IPS-20b (cell line): ENCODE measurements around the gene HAPLN3.

ENCODE experiments used
- H3K27ac ChIP-seq: one replicate; pipeline ENCODE4 v1.5.1; 2013; ENCODE audit warnings: low read length
- H3K27me3 ChIP-seq: 2 replicates; pipeline ENCODE4 v1.6.1; 2013; ENCODE audit warnings: mild to moderate bottlenecking, low read length, inconsistent platforms; ENCODE audit not compliant: insufficient read depth
- H3K36me3 ChIP-seq: 2 replicates; pipeline ENCODE4 v1.6.1; 2013; ENCODE audit warnings: low read depth, mild to moderate bottlenecking, inconsistent platforms, low read length, moderate library complexity; ENCODE audit not compliant: insufficient read depth
- H3K4me1 ChIP-seq: 2 replicates; pipeline ENCODE4 v1.6.1; 2013; ENCODE audit warnings: mild to moderate bottlenecking, control low read depth, inconsistent platforms, low read length, moderate library complexity; ENCODE audit not compliant: insufficient read depth
- H3K4me3 ChIP-seq: 2 replicates; pipeline ENCODE4 v1.5.1; 2013; ENCODE audit warnings: mild to moderate bottlenecking, low read length, inconsistent platforms
- H3K9ac ChIP-seq: 2 replicates; pipeline ENCODE4 v1.6.1; 2013; ENCODE audit warnings: low read depth, mild to moderate bottlenecking, inconsistent platforms, low read length, moderate library complexity
- H3K9me3 ChIP-seq: 2 replicates; pipeline ENCODE4 v1.6.1; 2013; ENCODE audit warnings: mild to moderate bottlenecking, low read depth, low read length, inconsistent platforms; ENCODE audit not compliant: insufficient read depth

The HAPLN3 gene

DNA sequence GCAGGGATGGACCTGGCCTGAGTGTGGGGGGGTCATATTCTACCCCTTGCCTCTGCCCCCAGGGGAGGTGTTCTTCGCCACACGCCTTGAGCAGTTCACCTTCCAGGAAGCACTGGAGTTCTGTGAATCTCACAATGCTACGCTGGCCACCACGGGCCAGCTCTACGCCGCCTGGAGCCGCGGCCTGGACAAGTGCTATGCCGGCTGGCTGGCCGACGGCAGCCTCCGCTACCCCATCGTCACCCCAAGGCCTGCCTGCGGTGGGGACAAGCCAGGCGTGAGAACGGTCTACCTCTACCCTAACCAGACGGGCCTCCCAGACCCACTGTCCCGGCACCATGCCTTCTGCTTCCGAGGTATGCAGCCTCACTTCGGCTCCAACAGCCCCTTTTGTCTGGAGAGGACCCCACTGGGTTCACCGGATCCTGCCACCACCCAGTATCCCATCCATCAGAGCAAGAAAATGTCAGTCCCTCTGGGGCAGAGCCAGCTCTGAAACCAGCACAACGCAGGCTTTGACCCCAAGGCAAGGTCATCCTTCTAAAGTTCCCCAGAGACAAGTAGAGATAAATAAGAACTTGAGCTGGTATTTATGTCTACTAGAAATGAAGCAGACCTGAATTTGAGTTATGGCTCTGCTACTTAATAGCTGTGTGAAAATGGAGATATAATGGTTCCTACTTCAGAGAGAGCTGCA lies 45.8 kb downstream of the HAPLN3 start:
- Histone ChIP-seq H3K9me3 (peaks cover 8% of the 10 kb centered on the region), H3K4me1 (no peaks in the 10 kb centered on the region), H3K36me3 (no peaks in the 10 kb centered on the region), H3K27ac (no peak overlapping the region), H3K9ac (no peak overlapping the region), H3K4me3 (no peak overlapping the region), H3K27me3 (no peaks in the 10 kb centered on the region)

DNA sequence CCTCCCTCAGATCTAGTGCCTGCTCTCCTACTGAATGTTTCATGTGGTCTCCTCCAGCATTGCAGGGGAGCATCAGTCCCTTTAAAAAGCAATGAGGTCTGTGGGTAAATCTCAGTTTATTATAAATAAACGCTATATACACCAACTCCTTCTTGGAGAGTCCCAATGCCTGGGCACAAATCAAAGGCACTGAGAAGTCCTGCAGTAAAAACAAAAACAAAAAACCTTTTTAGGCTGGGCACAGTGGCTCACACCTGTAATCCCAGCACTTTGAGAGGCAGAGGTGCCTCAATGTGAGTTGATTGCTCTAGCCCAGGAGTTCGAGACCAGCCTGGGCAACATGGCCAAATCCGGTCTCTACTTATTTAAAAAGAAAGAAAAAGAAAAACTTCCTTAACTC lies 47.1 kb downstream of the HAPLN3 start:
- H3K9ac ChIP-seq, result no peak overlapping the region
- no peaks in the 10 kb centered on the region for H3K4me1 ChIP-seq
- no peak overlapping the region for H3K27ac ChIP-seq
- no peaks in the 10 kb centered on the region for H3K27me3 ChIP-seq
- H3K9me3 ChIP-seq, result no peaks in the 10 kb centered on the region
- H3K36me3 ChIP-seq, result no peaks in the 10 kb centered on the region
- no peak overlapping the region for H3K4me3 ChIP-seq

DNA sequence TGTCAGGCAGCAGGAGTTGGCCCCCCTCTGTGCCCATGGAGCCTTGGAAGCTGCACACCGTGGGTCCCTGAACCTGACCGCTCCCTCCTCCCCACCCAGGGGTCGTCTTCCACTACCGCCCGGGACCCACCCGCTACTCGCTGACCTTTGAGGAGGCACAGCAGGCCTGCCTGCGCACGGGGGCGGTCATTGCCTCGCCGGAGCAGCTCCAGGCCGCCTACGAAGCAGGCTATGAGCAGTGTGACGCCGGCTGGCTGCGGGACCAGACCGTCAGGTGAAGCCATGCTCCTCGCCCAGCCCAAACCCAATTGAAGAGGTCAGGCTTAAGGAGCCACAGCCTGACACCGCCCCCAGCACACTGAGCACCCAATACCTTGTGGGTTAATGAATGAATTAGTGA lies 48.2 kb downstream of the HAPLN3 start:
- no peaks in the 10 kb centered on the region for H3K4me1 ChIP-seq
- no peak overlapping the region for H3K9ac ChIP-seq
- no peaks in the 10 kb centered on the region for H3K9me3 ChIP-seq
- H3K27ac ChIP-seq, result no peak overlapping the region
- no peaks in the 10 kb centered on the region for H3K36me3 ChIP-seq
- H3K27me3 ChIP-seq, result no peaks in the 10 kb centered on the region
- H3K4me3 ChIP-seq, result no peak overlapping the region

DNA sequence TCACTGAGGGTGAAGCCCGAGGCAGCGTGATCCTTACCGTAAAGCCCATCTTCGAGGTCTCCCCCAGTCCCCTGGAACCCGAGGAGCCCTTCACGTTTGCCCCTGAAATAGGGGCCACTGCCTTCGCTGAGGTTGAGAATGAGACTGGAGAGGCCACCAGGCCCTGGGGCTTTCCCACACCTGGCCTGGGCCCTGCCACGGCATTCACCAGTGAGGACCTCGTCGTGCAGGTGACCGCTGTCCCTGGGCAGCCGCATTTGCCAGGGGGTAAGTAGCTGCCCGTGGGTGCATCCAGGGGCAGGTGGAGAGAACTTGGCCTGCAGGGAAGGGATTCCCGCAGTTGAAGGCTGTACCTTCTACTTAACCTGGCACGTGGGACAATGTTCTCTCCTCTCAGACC lies 49.7 kb downstream of the HAPLN3 start:
- Histone ChIP-seq H3K9ac (no peak overlapping the region), H3K27ac (no peak overlapping the region), H3K36me3 (no peaks in the 10 kb centered on the region), H3K27me3 (no peaks in the 10 kb centered on the region), H3K4me3 (no peak overlapping the region), H3K4me1 (no peaks in the 10 kb centered on the region), H3K9me3 (no peaks in the 10 kb centered on the region)

DNA sequence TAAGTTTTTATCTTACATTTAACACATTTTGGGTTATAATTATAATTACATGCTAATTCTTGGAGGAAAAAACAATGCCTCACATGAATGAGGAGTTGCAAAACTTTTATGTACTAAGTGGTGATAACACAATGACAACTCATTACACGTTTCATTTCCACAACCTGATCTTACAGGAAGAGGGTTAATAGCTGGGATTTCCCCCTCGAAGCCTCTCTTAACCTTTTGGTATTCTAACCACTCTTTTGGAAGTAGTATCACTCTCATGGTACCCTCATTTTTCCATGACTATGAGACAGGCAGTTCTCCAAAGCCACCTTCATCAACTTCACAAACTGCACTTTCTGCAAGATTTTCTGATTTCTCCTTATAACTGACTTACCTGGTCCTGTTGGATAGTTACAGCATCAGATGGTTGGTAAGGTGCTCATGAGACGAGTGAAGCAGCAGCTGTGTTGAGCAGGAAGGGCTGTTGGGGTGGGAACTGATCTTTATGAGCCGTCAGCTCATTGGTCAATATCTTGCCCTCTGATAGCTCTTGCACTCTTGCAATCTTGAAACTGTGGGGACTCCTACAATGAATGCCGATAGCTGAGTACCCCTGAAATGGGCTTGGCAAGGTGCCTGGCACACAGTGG lies 50.5 kb downstream of the HAPLN3 start:
- Histone ChIP-seq H3K27me3 (no peaks in the 10 kb centered on the region), H3K9ac (no peak overlapping the region), H3K36me3 (no peaks in the 10 kb centered on the region), H3K9me3 (no peaks in the 10 kb centered on the region), H3K4me3 (no peak overlapping the region), H3K4me1 (no peaks in the 10 kb centered on the region), H3K27ac (no peak overlapping the region)

DNA sequence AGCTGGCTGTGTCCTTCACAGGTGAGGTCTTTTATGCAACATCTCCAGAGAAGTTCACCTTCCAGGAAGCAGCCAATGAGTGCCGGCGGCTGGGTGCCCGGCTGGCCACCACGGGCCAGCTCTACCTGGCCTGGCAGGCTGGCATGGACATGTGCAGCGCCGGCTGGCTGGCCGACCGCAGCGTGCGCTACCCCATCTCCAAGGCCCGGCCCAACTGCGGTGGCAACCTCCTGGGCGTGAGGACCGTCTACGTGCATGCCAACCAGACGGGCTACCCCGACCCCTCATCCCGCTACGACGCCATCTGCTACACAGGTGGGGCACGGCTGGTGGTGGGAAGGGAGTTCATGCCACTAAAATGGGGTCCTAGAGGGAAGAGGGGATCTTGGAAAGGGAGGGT lies 52.0 kb downstream of the HAPLN3 start:
- Histone ChIP-seq H3K36me3 (no peaks in the 10 kb centered on the region), H3K4me3 (no peak overlapping the region), H3K27me3 (no peaks in the 10 kb centered on the region), H3K9ac (no peak overlapping the region), H3K9me3 (no peaks in the 10 kb centered on the region), H3K4me1 (no peaks in the 10 kb centered on the region), H3K27ac (no peak overlapping the region)

DNA sequence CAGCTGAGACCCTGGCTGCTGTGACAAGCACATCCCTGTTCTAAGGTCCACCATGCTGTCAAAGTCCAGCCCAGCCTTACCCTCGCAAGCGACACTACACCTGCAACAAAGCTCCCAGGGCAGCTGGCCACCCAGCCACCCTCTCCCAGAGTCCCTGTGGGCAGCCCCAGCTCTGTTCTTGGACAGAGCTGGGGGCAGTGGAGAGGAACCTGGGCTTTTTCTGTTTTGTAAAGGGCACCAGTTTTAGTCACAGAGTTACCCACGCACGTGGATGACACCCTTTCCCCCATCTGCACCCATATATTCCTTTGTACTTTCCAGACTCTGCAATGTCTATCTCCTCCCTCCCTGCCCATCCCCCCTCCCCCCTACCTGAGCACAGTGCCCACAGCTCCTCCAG lies 53.2 kb downstream of the HAPLN3 start:
- Histone ChIP-seq H3K4me3 (no peak overlapping the region), H3K27ac (no peak overlapping the region), H3K9me3 (no peaks in the 10 kb centered on the region), H3K4me1 (no peaks in the 10 kb centered on the region), H3K27me3 (no peaks in the 10 kb centered on the region), H3K9ac (no peak overlapping the region), H3K36me3 (no peaks in the 10 kb centered on the region)

DNA sequence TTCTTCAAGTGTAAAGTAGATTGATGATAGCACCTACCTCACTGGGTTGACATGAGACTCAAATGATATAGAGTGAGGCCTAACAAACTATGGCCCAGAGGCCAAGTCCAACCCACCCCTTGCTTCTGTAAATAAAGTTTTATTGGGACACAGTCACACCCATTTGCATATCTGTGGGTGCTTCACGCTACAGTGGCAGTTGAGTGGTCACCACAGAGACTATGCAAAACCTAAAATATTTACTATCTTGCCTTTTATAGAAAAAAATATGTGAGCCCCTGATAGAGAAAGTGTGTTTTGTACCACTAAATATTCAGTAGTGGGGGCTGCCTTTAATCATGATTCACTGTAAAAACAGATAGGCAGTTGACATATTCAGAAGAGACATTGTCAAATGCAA lies 54.1 kb downstream of the HAPLN3 start:
- Histone ChIP-seq H3K4me3 (no peak overlapping the region), H3K9ac (no peak overlapping the region), H3K36me3 (no peaks in the 10 kb centered on the region), H3K4me1 (no peaks in the 10 kb centered on the region), H3K27me3 (no peaks in the 10 kb centered on the region), H3K9me3 (no peaks in the 10 kb centered on the region), H3K27ac (no peak overlapping the region)

DNA sequence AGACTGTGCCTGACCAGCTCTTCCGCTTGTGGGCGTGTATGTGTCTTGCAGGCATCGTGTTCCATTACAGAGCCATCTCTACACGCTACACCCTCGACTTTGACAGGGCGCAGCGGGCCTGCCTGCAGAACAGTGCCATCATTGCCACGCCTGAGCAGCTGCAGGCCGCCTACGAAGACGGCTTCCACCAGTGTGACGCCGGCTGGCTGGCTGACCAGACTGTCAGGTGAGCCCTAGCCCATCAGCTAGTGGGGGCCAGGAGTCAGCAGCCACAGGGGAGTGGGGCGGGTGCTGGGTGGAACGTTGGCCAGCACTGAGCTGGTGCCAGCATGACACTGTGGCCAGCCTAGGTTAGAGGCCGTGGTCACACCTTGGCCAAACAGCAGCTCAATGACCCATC lies 55.4 kb downstream of the HAPLN3 start:
- Histone ChIP-seq H3K4me1 (no peaks in the 10 kb centered on the region), H3K27ac (no peak overlapping the region), H3K4me3 (no peak overlapping the region), H3K27me3 (no peaks in the 10 kb centered on the region), H3K9me3 (no peaks in the 10 kb centered on the region), H3K36me3 (no peaks in the 10 kb centered on the region), H3K9ac (no peak overlapping the region)

DNA sequence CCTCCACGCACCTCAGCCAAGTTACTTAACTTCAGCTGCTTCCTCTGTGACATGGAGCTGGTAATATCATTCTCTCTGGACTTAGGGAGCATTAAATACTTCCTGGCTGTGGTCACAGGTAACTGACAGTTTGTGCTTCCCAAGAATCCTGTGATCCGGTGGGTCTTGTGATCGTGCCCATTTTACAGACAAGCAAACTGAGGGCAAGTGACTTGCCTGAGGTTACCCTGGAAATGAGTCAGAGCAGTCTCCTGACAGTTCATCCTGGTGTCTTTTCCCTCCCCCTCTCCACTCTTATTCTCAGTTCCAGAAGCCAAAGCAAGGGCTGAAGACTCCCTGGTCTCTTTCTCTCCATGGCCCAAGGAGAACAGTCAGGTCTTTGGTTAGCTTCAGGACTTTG lies 56.2 kb downstream of the HAPLN3 start:
- no peak overlapping the region for H3K4me3 ChIP-seq
- no peak overlapping the region for H3K27ac ChIP-seq
- no peaks in the 10 kb centered on the region for H3K36me3 ChIP-seq
- no peaks in the 10 kb centered on the region for H3K9me3 ChIP-seq
- peaks cover 3% of the 10 kb centered on the region; the same call in 1 of the 2 replicates for H3K4me1 ChIP-seq
- no peak overlapping the region for H3K9ac ChIP-seq
- no peaks in the 10 kb centered on the region for H3K27me3 ChIP-seq

DNA sequence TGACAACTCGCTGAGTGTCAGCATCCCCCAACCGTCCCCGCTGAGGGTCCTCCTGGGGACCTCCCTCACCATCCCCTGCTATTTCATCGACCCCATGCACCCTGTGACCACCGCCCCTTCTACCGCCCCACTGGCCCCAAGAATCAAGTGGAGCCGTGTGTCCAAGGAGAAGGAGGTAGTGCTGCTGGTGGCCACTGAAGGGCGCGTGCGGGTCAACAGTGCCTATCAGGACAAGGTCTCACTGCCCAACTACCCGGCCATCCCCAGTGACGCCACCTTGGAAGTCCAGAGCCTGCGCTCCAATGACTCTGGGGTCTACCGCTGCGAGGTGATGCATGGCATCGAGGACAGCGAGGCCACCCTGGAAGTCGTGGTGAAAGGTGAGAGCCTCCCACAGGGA lies 56.7 kb downstream of the HAPLN3 start:
- Histone ChIP-seq H3K4me3 (no peak overlapping the region), H3K9ac (no peak overlapping the region), H3K27ac (no peak overlapping the region), H3K27me3 (no peaks in the 10 kb centered on the region), H3K36me3 (no peaks in the 10 kb centered on the region), H3K4me1 (peaks cover 3% of the 10 kb centered on the region; the same call in 1 of the 2 replicates), H3K9me3 (no peaks in the 10 kb centered on the region)

DNA sequence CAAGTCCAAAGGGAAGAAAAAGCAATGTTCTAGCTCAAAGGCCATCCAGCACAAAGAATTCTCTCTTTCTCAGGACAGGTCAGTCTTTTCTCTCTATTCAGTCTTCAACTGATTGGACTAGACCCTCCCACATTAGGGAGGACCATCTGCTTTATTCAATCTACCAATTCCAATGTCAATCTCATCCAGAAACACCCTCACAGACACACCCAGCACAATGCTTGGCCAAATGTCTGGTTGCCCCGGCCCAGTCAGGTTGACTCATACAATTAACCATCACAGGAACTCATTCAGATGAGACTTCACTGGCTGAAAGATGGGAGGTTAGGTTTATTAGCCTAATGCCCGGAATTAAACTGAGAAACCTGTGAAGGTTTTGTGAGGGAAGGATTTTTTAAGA lies 59.7 kb downstream of the HAPLN3 start:
- no peaks in the 10 kb centered on the region for H3K36me3 ChIP-seq
- no peaks in the 10 kb centered on the region for H3K9me3 ChIP-seq
- H3K9ac ChIP-seq, result no peak overlapping the region
- no peaks in the 10 kb centered on the region for H3K27me3 ChIP-seq
- H3K4me1 ChIP-seq, result peaks cover 3% of the 10 kb centered on the region; the same call in 1 of the 2 replicates
- no peak overlapping the region for H3K4me3 ChIP-seq
- no peak overlapping the region for H3K27ac ChIP-seq
